ENCODE data around the gene SLIT1. TPM values are rescaled to one million over a fixed set of nuclear protein-coding genes. Genes with fewer than 3 reads are reported as not detected.

Gene SLIT1
- total RNA-seq, 1 experiment from 2014 or later = 0.03 TPM

DNA sequence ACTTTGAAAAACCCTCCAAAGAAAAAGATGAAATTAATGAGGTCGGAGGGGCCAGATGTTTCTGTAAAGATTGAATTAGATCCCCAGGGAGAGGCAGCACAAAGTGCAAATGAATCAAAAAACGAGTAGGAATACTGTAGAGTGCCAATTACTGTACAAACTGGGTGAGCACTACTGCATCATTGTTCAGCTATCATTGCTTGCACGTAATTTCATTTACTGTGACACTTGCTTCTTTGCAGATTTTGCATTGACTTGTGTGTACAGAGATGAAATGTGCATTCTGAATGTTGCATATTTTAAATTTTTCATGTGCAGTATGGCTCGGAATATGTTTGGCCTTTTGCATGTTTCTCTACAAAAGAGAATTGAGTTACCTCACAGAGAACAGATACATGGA lies 230.0 kb downstream of the SLIT1 start:
- in situ Hi-C loops (cut with HindIII; ENCODE audit: low pct_unique_long_range_greater_than_20kb, low sequenced_read_pairs) = no loop called here
- no peak for DNase-seq (ENCODE audit: low read depth)

DNA sequence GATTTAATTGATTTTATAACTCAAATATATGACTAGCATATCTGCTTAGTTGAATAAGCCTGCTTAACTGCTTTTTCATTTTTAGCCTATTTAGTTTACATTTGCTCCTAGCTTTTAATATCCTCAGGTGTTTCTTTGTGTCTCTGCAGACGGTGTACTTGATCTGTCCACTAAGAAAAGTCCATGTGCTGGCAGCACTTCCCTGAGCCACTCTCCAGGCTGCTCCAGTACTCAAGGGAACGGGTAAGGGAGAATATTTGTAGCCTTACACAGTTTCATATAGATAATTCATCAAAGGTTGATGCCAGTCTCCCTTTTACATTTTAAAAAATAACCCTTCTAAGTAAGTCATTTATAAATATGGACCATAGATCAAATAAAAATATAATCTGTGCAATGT lies 233.8 kb downstream of the SLIT1 start:
- no peak for DNase-seq (ENCODE audit: low read depth)
- in situ Hi-C loops (cut with HindIII; ENCODE audit: low pct_unique_long_range_greater_than_20kb, low sequenced_read_pairs) = no loop called here

DNA sequence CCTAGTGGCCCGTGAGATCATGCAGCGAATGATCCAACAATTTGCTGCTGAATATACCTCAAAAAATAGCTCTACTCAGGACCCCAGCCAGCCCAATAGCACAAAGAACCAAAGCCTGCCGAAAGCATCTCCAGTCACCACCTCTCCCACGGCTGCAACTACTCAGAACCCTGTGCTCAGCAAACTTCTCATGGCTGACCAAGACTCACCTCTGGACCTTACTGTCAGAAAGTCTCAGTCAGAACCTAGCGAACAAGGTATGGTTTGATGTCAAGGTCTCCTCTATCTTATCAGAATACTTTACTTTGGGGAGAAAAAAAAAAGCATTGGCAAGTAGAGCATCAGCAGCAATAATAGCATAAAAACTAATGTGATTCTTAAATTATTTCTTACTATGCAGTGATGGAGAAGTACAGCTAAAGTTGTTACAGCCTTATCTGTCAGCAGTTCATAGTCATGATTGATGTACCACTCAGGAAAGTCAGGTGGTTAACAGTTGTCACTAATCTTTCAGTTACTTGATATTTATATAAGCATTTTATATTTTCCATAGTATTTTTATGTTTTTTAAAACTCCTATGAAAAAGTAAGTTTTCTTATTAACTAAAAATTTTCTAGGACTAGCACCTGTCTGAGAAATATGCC lies 236.6 kb downstream of the SLIT1 start:
- in situ Hi-C loops (cut with HindIII; ENCODE audit: low pct_unique_long_range_greater_than_20kb, low sequenced_read_pairs) = no loop called here
- DNase-seq (ENCODE audit: low read depth) = no peak

Other genes starting within 250 kb of the SLIT1 start
- 1.7 and 4.5 TPM in 2 replicates for gene ARHGAP19, start 106.7 kb upstream of the SLIT1 start, total RNA-seq (2014; rRNA removed; shearing (Covaris generic); ENCODE audit: low replicate concordance)
- 1.0 and 1.2 TPM in 2 replicates for gene FRAT1, start 133.3 kb upstream of the SLIT1 start, total RNA-seq (2014; rRNA removed; shearing (Covaris generic); ENCODE audit: low replicate concordance)
- gene FRAT2, start 148.8 kb upstream of the SLIT1 start, total RNA-seq (2014; rRNA removed; shearing (Covaris generic); ENCODE audit: low replicate concordance) = 3.2 and 9.1 TPM in 2 replicates
- 15.5 and 19.9 TPM in 2 replicates for gene RRP12, start 215.4 kb upstream of the SLIT1 start, total RNA-seq (2014; rRNA removed; shearing (Covaris generic); ENCODE audit: low replicate concordance)
- gene PGAM1, start 240.2 kb upstream of the SLIT1 start, total RNA-seq (2014; rRNA removed; shearing (Covaris generic); ENCODE audit: low replicate concordance) = 1,147 and 1,402 TPM in 2 replicates